Measurements from ENCODE around the gene TRIM54. TPM values are rescaled to one million over a fixed set of nuclear protein-coding genes. Genes with fewer than 3 reads are reported as not detected.

TRIM54 gene
- total RNA-seq, 1 experiment from 2014 or later, result 2.0 TPM

DNA sequence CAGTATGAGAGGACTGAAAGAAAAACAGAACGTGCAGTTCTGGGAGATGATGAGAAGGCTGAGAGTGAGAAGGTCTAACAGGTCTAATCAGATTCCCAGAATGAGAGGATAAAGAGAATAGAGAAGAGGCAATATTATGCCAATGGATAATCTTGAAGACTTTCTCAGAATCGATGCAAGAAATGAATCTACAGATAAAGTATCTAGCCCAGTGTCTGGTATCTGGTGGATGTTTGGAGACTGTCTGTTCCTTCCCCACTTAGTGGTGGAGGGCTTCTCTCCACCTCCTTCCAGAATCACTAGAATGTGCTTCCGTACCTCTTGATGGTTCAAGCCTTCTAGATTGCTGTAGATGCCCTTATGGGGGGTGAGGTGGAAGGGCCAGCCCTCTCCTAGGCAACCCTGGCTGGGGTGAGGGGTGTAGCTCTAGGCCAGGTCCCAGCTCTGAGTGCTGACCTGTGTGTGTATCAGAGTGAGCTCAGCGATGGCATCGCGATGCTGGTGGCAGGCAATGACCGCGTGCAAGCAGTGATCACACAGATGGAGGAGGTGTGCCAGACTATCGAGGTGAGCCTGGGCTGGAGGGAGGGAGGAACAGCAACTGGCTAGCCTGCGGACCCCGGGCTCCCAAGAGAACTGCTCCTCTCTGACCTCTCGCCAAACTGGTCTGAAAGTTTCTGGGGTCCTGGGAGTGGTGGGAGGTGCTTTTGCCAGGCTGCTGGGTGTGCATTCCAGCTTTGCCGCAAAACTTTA, 22.4 kb downstream of the TRIM54 start:
- Histone ChIP-seq H3K79me2 (ENCODE audit: insufficient read depth, low read length) (no peaks in the 10 kb centered on the region), H3K9ac (ENCODE audit: low read length) (no peak overlapping the region), H3K4me1 (ENCODE audit: control insufficient read depth in 1 of 2, insufficient read depth in 2 of 2, low read length in 2 of 2) (peaks cover 0 to 8% of the 10 kb centered on the region in 2 experiments; a peak in 3 of 4 replicates), H3K27ac (ENCODE audit: low read depth, low read length) (no peak overlapping the region), H4K20me1 (ENCODE audit: insufficient read depth) (no peaks in the 10 kb centered on the region), H3K4me2 (ENCODE audit: low read length) (no peak overlapping the region), H3K27me3 (ENCODE audit: insufficient read depth, low read length) (no peaks in the 10 kb centered on the region), H3K4me3 (replicated peaks in 1 of 2; ENCODE audit: low read depth in 1 of 2, low read length in 2 of 2) (no peak overlapping the region), H3K9me3 (ENCODE audit: control insufficient read depth in 1 of 2, insufficient read depth in 1 of 2, low read depth in 1 of 2, low read length in 2 of 2) (no peaks in the 10 kb centered on the region), H3K36me3 (ENCODE audit: control insufficient read depth in 1 of 2, insufficient read depth in 2 of 2, low read length in 2 of 2) (peaks cover 0 to 3% of the 10 kb centered on the region in 2 experiments; a peak in 1 of 4 replicates), H2AFZ (ENCODE audit: low read depth, low read length, poor library complexity, severe bottlenecking) (no peak overlapping the region), H3K9me2 (ENCODE audit: insufficient read depth) (no peaks in the 10 kb centered on the region)
- no peak for TF ChIP-seq ELF1 (IDR thresholded peaks at IDR 0.05; ENCODE audit: borderline replicate concordance, low read depth)
- TF ChIP-seq, protein P1, sequence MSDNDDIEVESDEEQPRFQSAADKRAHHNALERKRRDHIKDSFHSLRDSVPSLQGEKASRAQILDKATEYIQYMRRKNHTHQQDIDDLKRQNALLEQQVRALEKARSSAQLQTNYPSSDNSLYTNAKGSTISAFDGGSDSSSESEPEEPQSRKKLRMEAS (IDR thresholded peaks at IDR 0.05), result no peak
- no peak for TF ChIP-seq RAD21 (IDR thresholded peaks at IDR 0.05; ENCODE audit: low read depth)
- TF ChIP-seq EGR1 (IDR thresholded peaks at IDR 0.05; ENCODE audit: low read depth), result no peak
- no peak for TF ChIP-seq ZFX (IDR thresholded peaks at IDR 0.05)
- TF ChIP-seq SP1 (IDR thresholded peaks at IDR 0.05; ENCODE audit: low read depth), result no peak
- no peak for TF ChIP-seq FOSL1 (IDR thresholded peaks at IDR 0.05; ENCODE audit: low read depth)
- ATAC-seq (no peak), DNase-seq (ENCODE audit: low read depth, low spot score) (no peak)
- POLR2A ChIA-PET, result no interaction called here
- RAD21 ChIA-PET (ENCODE audit: low non-redundant PET in 1 of 2, low total read pairs in 2 of 2, uncharacterized antibody in 2 of 2, unreplicated experiment in 2 of 2), result no interaction called here
- CTCF ChIA-PET, result interaction anchor here (2.2 kb wide), 1 partner anchor 343 kb away, joined by 13 read pairs; no protein-coding TSS in a partner anchor
- BruUV-seq (replicated peaks), result no TSS peak
- intact Hi-C loops (cut with micrococcal nuclease), result loop anchor here (5.0 kb wide), 1 partner anchor 37 kb away; no protein-coding TSS in a partner anchor

DNA sequence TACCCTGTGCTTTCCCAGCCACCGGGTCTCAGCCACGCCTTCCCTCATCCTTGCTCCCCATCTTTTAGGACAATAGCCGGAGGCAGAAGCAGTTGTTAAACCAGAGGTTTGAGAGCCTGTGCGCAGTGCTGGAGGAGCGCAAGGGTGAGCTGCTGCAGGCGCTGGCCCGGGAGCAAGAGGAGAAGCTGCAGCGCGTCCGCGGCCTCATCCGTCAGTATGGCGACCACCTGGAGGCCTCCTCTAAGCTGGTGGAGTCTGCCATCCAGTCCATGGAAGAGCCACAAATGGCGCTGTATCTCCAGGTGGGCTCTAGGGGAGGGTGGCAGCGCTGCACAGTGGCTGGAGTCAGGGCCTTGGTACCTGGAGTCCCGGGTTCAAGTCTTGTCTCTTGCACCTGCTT, 23.3 kb downstream of the TRIM54 start:
- H2AFZ ChIP-seq (ENCODE audit: low read depth, low read length, poor library complexity, severe bottlenecking), result no peak overlapping the region
- no peak overlapping the region for H3K4me3 ChIP-seq (replicated peaks in 1 of 2; ENCODE audit: low read depth in 1 of 2, low read length in 2 of 2)
- H3K4me2 ChIP-seq (ENCODE audit: low read length), result no peak overlapping the region
- RAD21 ChIA-PET (ENCODE audit: low non-redundant PET in 1 of 2, low total read pairs in 2 of 2, uncharacterized antibody in 2 of 2, unreplicated experiment in 2 of 2), result no interaction called here
- ATAC-seq (no peak), DNase-seq (ENCODE audit: low read depth, low spot score) (no peak)
- H3K36me3 ChIP-seq (ENCODE audit: control insufficient read depth in 1 of 2, insufficient read depth in 2 of 2, low read length in 2 of 2), result peaks cover 0 to 5% of the 10 kb centered on the region in 2 experiments; a peak in 1 of 4 replicates
- H3K79me2 ChIP-seq (ENCODE audit: insufficient read depth, low read length), result no peaks in the 10 kb centered on the region
- no peaks in the 10 kb centered on the region for H3K27me3 ChIP-seq (ENCODE audit: insufficient read depth, low read length)
- BruUV-seq (replicated peaks), result no TSS peak
- H4K20me1 ChIP-seq (ENCODE audit: insufficient read depth), result no peaks in the 10 kb centered on the region
- no peaks in the 10 kb centered on the region for H3K9me2 ChIP-seq (ENCODE audit: insufficient read depth)
- H3K4me1 ChIP-seq (ENCODE audit: control insufficient read depth in 1 of 2, insufficient read depth in 2 of 2, low read length in 2 of 2), result peaks cover 0 to 8% of the 10 kb centered on the region in 2 experiments; a peak in 3 of 4 replicates
- H3K9ac ChIP-seq (ENCODE audit: low read length), result no peak overlapping the region
- intact Hi-C loops (cut with micrococcal nuclease), result no loop called here
- H3K27ac ChIP-seq (ENCODE audit: low read depth, low read length), result no peak overlapping the region
- CTCF ChIA-PET, result no interaction called here
- POLR2A ChIA-PET, result no interaction called here
- no peaks in the 10 kb centered on the region for H3K9me3 ChIP-seq (ENCODE audit: control insufficient read depth in 1 of 2, insufficient read depth in 1 of 2, low read depth in 1 of 2, low read length in 2 of 2)
- TF ChIP-seq SP1 (IDR thresholded peaks at IDR 0.05; ENCODE audit: low read depth) (no peak), ZFX (IDR thresholded peaks at IDR 0.05) (no peak), EZH2phosphoT487 (IDR thresholded peaks at IDR 0.05; ENCODE audit: borderline replicate concordance) (no peak), ZNF274 (IDR thresholded peaks at IDR 0.05; ENCODE audit: low read depth, low read length) (no peak), SRF (IDR thresholded peaks at IDR 0.05; ENCODE audit: low read depth) (no peak), CEBPB (IDR thresholded peaks at IDR 0.05; ENCODE audit: low read depth) (no peak), JUND (IDR thresholded peaks at IDR 0.05) (no peak), FOSL1 (IDR thresholded peaks at IDR 0.05; ENCODE audit: low read depth) (no peak)
- TF ChIP-seq, protein P2, sequence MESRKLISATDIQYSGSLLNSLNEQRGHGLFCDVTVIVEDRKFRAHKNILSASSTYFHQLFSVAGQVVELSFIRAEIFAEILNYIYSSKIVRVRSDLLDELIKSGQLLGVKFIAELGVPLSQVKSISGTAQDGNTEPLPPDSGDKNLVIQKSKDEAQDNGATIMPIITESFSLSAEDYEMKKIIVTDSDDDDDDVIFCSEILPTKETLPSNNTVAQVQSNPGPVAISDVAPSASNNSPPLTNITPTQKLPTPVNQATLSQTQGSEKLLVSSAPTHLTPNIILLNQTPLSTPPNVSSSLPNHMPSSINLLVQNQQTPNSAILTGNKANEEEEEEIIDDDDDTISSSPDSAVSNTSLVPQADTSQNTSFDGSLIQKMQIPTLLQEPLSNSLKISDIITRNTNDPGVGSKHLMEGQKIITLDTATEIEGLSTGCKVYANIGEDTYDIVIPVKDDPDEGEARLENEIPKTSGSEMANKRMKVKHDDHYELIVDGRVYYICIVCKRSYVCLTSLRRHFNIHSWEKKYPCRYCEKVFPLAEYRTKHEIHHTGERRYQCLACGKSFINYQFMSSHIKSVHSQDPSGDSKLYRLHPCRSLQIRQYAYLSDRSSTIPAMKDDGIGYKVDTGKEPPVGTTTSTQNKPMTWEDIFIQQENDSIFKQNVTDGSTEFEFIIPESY (IDR thresholded peaks at IDR 0.05; ENCODE audit: extremely low read depth, insufficient replicate concordance, low read length), result no peak
- TF ChIP-seq, protein P3, sequence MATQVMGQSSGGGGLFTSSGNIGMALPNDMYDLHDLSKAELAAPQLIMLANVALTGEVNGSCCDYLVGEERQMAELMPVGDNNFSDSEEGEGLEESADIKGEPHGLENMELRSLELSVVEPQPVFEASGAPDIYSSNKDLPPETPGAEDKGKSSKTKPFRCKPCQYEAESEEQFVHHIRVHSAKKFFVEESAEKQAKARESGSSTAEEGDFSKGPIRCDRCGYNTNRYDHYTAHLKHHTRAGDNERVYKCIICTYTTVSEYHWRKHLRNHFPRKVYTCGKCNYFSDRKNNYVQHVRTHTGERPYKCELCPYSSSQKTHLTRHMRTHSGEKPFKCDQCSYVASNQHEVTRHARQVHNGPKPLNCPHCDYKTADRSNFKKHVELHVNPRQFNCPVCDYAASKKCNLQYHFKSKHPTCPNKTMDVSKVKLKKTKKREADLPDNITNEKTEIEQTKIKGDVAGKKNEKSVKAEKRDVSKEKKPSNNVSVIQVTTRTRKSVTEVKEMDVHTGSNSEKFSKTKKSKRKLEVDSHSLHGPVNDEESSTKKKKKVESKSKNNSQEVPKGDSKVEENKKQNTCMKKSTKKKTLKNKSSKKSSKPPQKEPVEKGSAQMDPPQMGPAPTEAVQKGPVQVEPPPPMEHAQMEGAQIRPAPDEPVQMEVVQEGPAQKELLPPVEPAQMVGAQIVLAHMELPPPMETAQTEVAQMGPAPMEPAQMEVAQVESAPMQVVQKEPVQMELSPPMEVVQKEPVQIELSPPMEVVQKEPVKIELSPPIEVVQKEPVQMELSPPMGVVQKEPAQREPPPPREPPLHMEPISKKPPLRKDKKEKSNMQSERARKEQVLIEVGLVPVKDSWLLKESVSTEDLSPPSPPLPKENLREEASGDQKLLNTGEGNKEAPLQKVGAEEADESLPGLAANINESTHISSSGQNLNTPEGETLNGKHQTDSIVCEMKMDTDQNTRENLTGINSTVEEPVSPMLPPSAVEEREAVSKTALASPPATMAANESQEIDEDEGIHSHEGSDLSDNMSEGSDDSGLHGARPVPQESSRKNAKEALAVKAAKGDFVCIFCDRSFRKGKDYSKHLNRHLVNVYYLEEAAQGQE (IDR thresholded peaks at IDR 0.05; ENCODE audit: low read depth), result no peak
- TF ChIP-seq, protein P4, sequence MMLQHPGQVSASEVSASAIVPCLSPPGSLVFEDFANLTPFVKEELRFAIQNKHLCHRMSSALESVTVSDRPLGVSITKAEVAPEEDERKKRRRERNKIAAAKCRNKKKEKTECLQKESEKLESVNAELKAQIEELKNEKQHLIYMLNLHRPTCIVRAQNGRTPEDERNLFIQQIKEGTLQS (IDR thresholded peaks at IDR 0.05), result no peak

Measured in HCT116 (cell line).